Transverse colon (tissue), 4 donors: ENCODE measurements around the gene STIM1.

Experiments used
- EP300 ChIP-seq: sonication (generic); formaldehyde crosslinking; IDR thresholded peaks from one replicate; pipeline ENCODE4 v1.6.1; 2017; ENCODE audit warnings: antibody characterized with exemption, low read depth
- POLR2AphosphoS5 ChIP-seq, 3 donors: sonication (generic); formaldehyde crosslinking; IDR thresholded peaks; one replicate each; pipeline ENCODE4 v1.6.1; 2016; ENCODE audit warnings: antibody characterized with exemption in 3 of 3
- TF ChIP-seq, protein P1 (sequence below), 5 experiments: fragments of 200-600 bp in 3 of 5; fragments of 450-650 bp in 2 of 5; sonication (generic) in 3 of 5; IDR thresholded peaks; 1 replicate in 2 of 5; 2 replicates in 3 of 5; pipeline ENCODE4 v1.5.1; 2016 to 2017; ENCODE audit warnings: antibody characterized with exemption in 5 of 5, inconsistent platforms in 3 of 5, mild to moderate bottlenecking in 2 of 5, moderate library complexity in 1 of 5

DNA sequence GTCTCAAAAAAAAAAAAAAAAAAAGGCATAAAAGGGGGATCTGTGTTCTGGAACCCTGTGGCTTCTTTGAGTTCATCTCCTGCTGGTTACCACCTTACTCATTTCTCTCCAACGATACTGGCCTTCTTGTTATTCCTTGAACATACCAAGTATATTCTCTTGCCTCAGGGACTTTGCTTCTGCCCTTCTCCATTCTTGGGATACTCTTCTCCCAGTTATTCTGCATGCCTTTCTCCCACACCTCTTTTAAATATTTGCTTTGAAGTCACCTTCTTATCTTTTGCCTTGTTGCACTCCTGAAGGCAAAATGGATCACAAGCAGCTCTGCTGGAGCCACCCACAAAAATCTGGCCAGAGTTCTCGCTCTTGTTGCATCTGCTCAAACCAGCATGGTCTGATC, 163.2 kb downstream of the STIM1 start:
- TF ChIP-seq, protein P1, sequence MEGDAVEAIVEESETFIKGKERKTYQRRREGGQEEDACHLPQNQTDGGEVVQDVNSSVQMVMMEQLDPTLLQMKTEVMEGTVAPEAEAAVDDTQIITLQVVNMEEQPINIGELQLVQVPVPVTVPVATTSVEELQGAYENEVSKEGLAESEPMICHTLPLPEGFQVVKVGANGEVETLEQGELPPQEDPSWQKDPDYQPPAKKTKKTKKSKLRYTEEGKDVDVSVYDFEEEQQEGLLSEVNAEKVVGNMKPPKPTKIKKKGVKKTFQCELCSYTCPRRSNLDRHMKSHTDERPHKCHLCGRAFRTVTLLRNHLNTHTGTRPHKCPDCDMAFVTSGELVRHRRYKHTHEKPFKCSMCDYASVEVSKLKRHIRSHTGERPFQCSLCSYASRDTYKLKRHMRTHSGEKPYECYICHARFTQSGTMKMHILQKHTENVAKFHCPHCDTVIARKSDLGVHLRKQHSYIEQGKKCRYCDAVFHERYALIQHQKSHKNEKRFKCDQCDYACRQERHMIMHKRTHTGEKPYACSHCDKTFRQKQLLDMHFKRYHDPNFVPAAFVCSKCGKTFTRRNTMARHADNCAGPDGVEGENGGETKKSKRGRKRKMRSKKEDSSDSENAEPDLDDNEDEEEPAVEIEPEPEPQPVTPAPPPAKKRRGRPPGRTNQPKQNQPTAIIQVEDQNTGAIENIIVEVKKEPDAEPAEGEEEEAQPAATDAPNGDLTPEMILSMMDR (IDR thresholded peaks at IDR 0.05) = no peak
- TF ChIP-seq EP300 (no peak), POLR2AphosphoS5 (IDR thresholded peaks at IDR 0.05) (no peak)
